Measurements from ENCODE around the gene TTYH2.

Gene TTYH2

GRCh38 chr17:74213861-74214391, 555 bp downstream of the TTYH2 start:
- no peak for DNase-seq (ENCODE audit: low read depth in 3 of 3, low spot score in 1 of 3)

- no peak for DNase-seq (ENCODE audit: low read depth in 3 of 3, low spot score in 1 of 3)
Observed at GRCh38 chr17:74214484-74215341, 1.3 kb downstream of the TTYH2 start.

- DNase-seq (ENCODE audit: low read depth in 3 of 3, low spot score in 1 of 3), result no peak
Observed at GRCh38 chr17:74215342-74215727, 2.0 kb downstream of the TTYH2 start.

GRCh38 chr17:74216505-74216904, 3.1 kb downstream of the TTYH2 start:
- DNase-seq (ENCODE audit: low read depth in 3 of 3, low spot score in 1 of 3), result no peak

- DNase-seq (ENCODE audit: low read depth in 3 of 3, low spot score in 1 of 3), result no peak
Observed at GRCh38 chr17:74217037-74217730, 3.8 kb downstream of the TTYH2 start.

GRCh38 chr17:74217888-74218287, 4.5 kb downstream of the TTYH2 start:
- DNase-seq (ENCODE audit: low read depth in 3 of 3, low spot score in 1 of 3), result no peak

GRCh38 chr17:74218436-74218835, 5.1 kb downstream of the TTYH2 start:
- DNase-seq (ENCODE audit: low read depth in 3 of 3, low spot score in 1 of 3), result no peak

- no peak for DNase-seq (ENCODE audit: low read depth in 3 of 3, low spot score in 1 of 3)
Observed at GRCh38 chr17:74219576-74220133, 6.3 kb downstream of the TTYH2 start.

- no peak for DNase-seq (ENCODE audit: low read depth in 3 of 3, low spot score in 1 of 3)
Observed at GRCh38 chr17:74220219-74220618, 6.8 kb downstream of the TTYH2 start.

- no peak for DNase-seq (ENCODE audit: low read depth in 3 of 3, low spot score in 1 of 3)
Observed at GRCh38 chr17:74220946-74221818, 7.8 kb downstream of the TTYH2 start.

- no peak for DNase-seq (ENCODE audit: low read depth in 3 of 3, low spot score in 1 of 3)
Observed at GRCh38 chr17:74222399-74222798, 9.0 kb downstream of the TTYH2 start.

- no peak for DNase-seq (ENCODE audit: low read depth in 3 of 3, low spot score in 1 of 3)
Observed at GRCh38 chr17:74223901-74224300, 10.5 kb downstream of the TTYH2 start.

- DNase-seq (ENCODE audit: low read depth in 3 of 3, low spot score in 1 of 3), result no peak
Observed at GRCh38 chr17:74224959-74225725, 11.8 kb downstream of the TTYH2 start.

GRCh38 chr17:74226252-74226651, 12.9 kb downstream of the TTYH2 start:
- no peak for DNase-seq (ENCODE audit: low read depth in 3 of 3, low spot score in 1 of 3)

GRCh38 chr17:74227271-74228080, 14.1 kb downstream of the TTYH2 start:
- no peak for DNase-seq (ENCODE audit: low read depth in 3 of 3, low spot score in 1 of 3)

- no peak for DNase-seq (ENCODE audit: low read depth in 3 of 3, low spot score in 1 of 3)
Observed at GRCh38 chr17:74228306-74228978, 15.1 kb downstream of the TTYH2 start.

GRCh38 chr17:74230896-74231295, 17.5 kb downstream of the TTYH2 start:
- DNase-seq (ENCODE audit: low read depth in 3 of 3, low spot score in 1 of 3), result no peak

GRCh38 chr17:74231928-74232907, 18.8 kb downstream of the TTYH2 start:
- no peak for DNase-seq (ENCODE audit: low read depth in 3 of 3, low spot score in 1 of 3)

Data from stimulated activated CD4-positive, alpha-beta T cell treated with anti-CD3 and anti-CD28 coated beads, TNF-alpha, amount 100 ng/mL, for 1 hour (primary cell).